ENCODE measurements around the gene TULP3. TPM values are rescaled to one million over a fixed set of nuclear protein-coding genes. Genes with fewer than 3 reads are reported as not detected.
A peak's percentile ranks its signal among the peaks of the same experiment; 100 is the strongest.

Gene TULP3
- total and polyA plus RNA-seq, 2 of the 8 experiments (the other 6 are each of a cell fraction or from before 2014, with no cell fraction given), result 18.4 to 21.2 TPM

DNA sequence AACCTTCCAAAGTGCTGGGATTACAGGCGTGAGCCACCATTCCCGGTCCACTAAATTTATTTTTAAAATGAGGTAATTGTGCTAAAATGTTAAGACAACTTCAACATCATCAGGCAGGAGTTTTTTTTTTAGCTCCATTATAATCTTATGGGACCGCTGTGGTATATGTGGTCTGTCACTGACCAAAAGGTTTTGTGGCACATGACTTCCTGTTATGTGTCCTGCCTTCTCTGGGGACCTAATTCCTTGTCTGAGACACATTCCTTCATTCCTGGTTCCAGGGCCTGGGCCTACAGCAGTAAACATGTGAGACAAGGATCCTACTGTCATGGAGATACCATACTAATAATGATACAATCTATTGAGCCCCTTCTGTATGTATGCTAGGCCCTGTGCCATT lies 38.8 kb upstream of the TULP3 start:
- Histone ChIP-seq H3K9me3 (ENCODE audit: insufficient read depth in 2 of 2, low read depth in 1 of 2, low read length in 1 of 2) (no peaks in the 10 kb centered on the region), H2BK120ac (replicated peaks; ENCODE audit: low read depth, low read length) (no peak overlapping the region), H3K27ac (ENCODE audit: low read depth, low read length) (no peak overlapping the region), H3K23me2 (ENCODE audit: low read depth, low read length) (no peaks in the 10 kb centered on the region), H3K79me2 (ENCODE audit: control insufficient read depth in 1 of 2, insufficient read depth in 2 of 2, low read length in 2 of 2) (no peaks in the 10 kb centered on the region), H3K79me1 (ENCODE audit: low read depth, low read length) (no peaks in the 10 kb centered on the region), H3K27me3 (replicated peaks in 1 of 4; ENCODE audit: control insufficient read depth in 3 of 4, extremely low read depth in 1 of 4, insufficient read depth in 3 of 4, low read length in 3 of 4) (no peaks in the 10 kb centered on the region), H3K9ac (replicated peaks in 1 of 4; ENCODE audit: extremely low read depth in 1 of 4, low read depth in 3 of 4, low read length in 3 of 4) (no peak overlapping the region), H4K8ac (ENCODE audit: extremely low read depth, insufficient read depth, low read length) (no peak overlapping the region), H3K4me3 (ENCODE audit: extremely low read depth in 1 of 4, insufficient read depth in 2 of 4, low read depth in 3 of 4, low read length in 4 of 4) (no peak overlapping the region), H3K36me3 (ENCODE audit: control insufficient read depth in 2 of 4, insufficient read depth in 4 of 4, low read length in 3 of 4) (no peaks in the 10 kb centered on the region), H3K4ac (replicated peaks; ENCODE audit: insufficient read length, low read depth, low read length) (no peak overlapping the region), H2BK12ac (ENCODE audit: low read depth, low read length) (0 out of 2 replicates have a peak overlapping the region, but pooled peaks have one; percentile 7), H3K56ac (replicated peaks; ENCODE audit: insufficient read length, low read depth, low read length) (no peak overlapping the region), H2AFZ (ENCODE audit: low read length) (no peak overlapping the region), H2BK20ac (ENCODE audit: low read length) (no peak overlapping the region), H4K5ac (ENCODE audit: insufficient read length, low read depth, low read length) (no peak overlapping the region), H2BK15ac (ENCODE audit: low read length) (no peak overlapping the region), H2BK5ac (ENCODE audit: low read depth, low read length) (no peak overlapping the region), H3K14ac (ENCODE audit: insufficient read length) (no peak overlapping the region), H3K23ac (ENCODE audit: insufficient read length) (no peak overlapping the region), H2AK5ac (ENCODE audit: low read depth, low read length) (no peak overlapping the region), H3K18ac (ENCODE audit: extremely low read depth, low read length) (no peak overlapping the region), H3K4me2 (ENCODE audit: insufficient read depth in 1 of 2, low read depth in 2 of 2, low read length in 2 of 2) (no peak overlapping the region), H3K4me1 (replicated peaks in 1 of 4; ENCODE audit: control insufficient read depth in 3 of 4, insufficient read depth in 4 of 4, low read length in 3 of 4) (peaks cover 0 to 4% (median under 1%) of the 10 kb centered on the region in 4 experiments; a peak in 4 of 7 replicates), H4K20me1 (replicated peaks in 1 of 2; ENCODE audit: control insufficient read depth in 1 of 2, insufficient read depth in 2 of 2, low read length in 2 of 2) (no peaks in the 10 kb centered on the region), H4K91ac (replicated peaks; ENCODE audit: insufficient read length, low read length) (no peak overlapping the region)
- FAIRE-seq, result no peak
- no peak for DNase-seq (ENCODE audit: low read depth in 1 of 2, low spot score in 2 of 2)
- TF ChIP-seq KDM1A (IDR thresholded peaks at IDR 0.05; ENCODE audit: borderline replicate concordance, low read length), result no peak
- no peak for TF ChIP-seq ASH2L (IDR thresholded peaks at IDR 0.05; ENCODE audit: low read length)
- CTCF ChIA-PET (ENCODE audit: partially characterized antibody), result interaction anchor here (0.6 to 1.7 kb wide), 7 partner anchors 24 to 292 kb away, joined by 3 to 5 read pairs (median 4); no protein-coding TSS in a partner anchor
- 89% methylated on average over 3 of the region's 3 CpGs; no CpG with 5 or more reads in 1 of the 2 experiments for WGBS, 2 experiments (ENCODE audit: extremely low coverage in 1 of 2, insufficient coverage in 1 of 2, insufficient read length in 1 of 2, insufficient replicate concordance in 2 of 2, low coverage in 1 of 2, low lambda C conversion rate in 2 of 2, missing lambda C conversion rate in 1 of 2)
- POLR2A ChIA-PET (ENCODE audit: partially characterized antibody), result no interaction called here
